ENCODE data around the gene RABGGTB. TPM values are rescaled to one million over a fixed set of nuclear protein-coding genes. Genes with fewer than 3 reads are reported as not detected.

The RABGGTB gene
- total RNA-seq, 1 experiment from 2014 or later, result 139 TPM

GRCh38 chr1:75796376-75797272, 10.6 kb downstream of the RABGGTB start, which contains the start of gene MSH4 (continued):
- TF ChIP-seq GRHL2 (CRISPR knock-in tag; IDR thresholded peaks at IDR 0.05; ENCODE audit: insufficient replicate concordance, severe bottlenecking) (no peak), ESRRA (CRISPR knock-in tag; IDR thresholded peaks at IDR 0.05; ENCODE audit: borderline replicate concordance) (no peak), IRF2 (CRISPR knock-in tag; IDR thresholded peaks at IDR 0.05; ENCODE audit: borderline replicate concordance, low read depth) (no peak), TEAD1 (CRISPR knock-in tag; IDR thresholded peaks at IDR 0.05) (no peak), AR (CRISPR knock-in tag; IDR thresholded peaks at IDR 0.05) (peak; percentile 94), ZNF138 (CRISPR knock-in tag; conservative IDR thresholded peaks at IDR 0.05) (no peak), ZBTB43 (CRISPR knock-in tag; IDR thresholded peaks at IDR 0.05) (no peak), PREB (CRISPR knock-in tag; IDR thresholded peaks at IDR 0.05; ENCODE audit: borderline replicate concordance) (no peak), NR2C2 (CRISPR knock-in tag; IDR thresholded peaks at IDR 0.05) (no peak), EMX1 (CRISPR knock-in tag; IDR thresholded peaks at IDR 0.05) (peak; percentile 95), ZNF121 (CRISPR knock-in tag; IDR thresholded peaks at IDR 0.05) (no peak), NFE2L1 (CRISPR knock-in tag; IDR thresholded peaks at IDR 0.05) (no peak), ZNF425 (CRISPR knock-in tag; conservative IDR thresholded peaks at IDR 0.05) (peak; percentile 93), HMGXB4 (CRISPR knock-in tag; IDR thresholded peaks at IDR 0.05) (no peak), CREB1 (CRISPR knock-in tag; IDR thresholded peaks at IDR 0.05) (no peak), ZNF532 (CRISPR knock-in tag; IDR thresholded peaks at IDR 0.05; ENCODE audit: borderline replicate concordance) (peak; percentile 95), ZBTB21 (CRISPR knock-in tag; IDR thresholded peaks at IDR 0.05; ENCODE audit: borderline replicate concordance) (no peak), ATF3 (CRISPR knock-in tag; conservative IDR thresholded peaks at IDR 0.05) (no peak), FOXJ3 (CRISPR knock-in tag; IDR thresholded peaks at IDR 0.05; ENCODE audit: borderline replicate concordance) (no peak), SOX15 (CRISPR knock-in tag; IDR thresholded peaks at IDR 0.05) (no peak), CTCF (IDR thresholded peaks at IDR 0.05) (no peak), JUN (CRISPR knock-in tag; IDR thresholded peaks at IDR 0.05) (no peak), NFYB (CRISPR knock-in tag; conservative IDR thresholded peaks at IDR 0.05; ENCODE audit: low read depth) (no peak)

All from WTC11 (cell line).